ENCODE results near the gene EPHA6.

EPHA6 gene

DNA sequence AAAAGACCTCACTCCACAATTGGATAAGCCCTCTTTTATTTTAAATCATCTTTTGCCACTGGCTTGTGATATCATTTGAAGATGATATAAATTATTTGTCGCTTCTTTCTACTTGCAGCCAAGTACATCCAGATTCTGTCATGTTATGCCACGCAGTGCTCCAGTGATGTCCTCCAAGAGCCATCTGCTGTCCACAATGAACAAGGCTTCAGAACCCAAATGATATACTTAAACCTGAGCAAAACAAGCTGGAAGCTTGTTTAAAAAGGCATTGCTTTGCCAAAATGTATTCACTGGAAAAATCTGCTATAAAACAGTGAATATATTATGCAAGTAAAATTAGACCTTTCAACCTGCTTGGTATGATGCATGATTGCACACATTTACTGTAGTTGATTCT lies 891.4 kb downstream of the EPHA6 start:
- H3K56ac ChIP-seq (ENCODE audit: low read length): no peak overlapping the region
- no peak overlapping the region for H3K9ac ChIP-seq (ENCODE audit: low read length)
- no peak overlapping the region for H2BK5ac ChIP-seq (ENCODE audit: low read length)
- H3K79me2 ChIP-seq (ENCODE audit: control insufficient read depth, insufficient read depth, low read length): no peaks in the 10 kb centered on the region
- WGBS (ENCODE audit: extremely low coverage, insufficient coverage, low lambda C conversion rate): no CpG with 5 or more reads among the region's 2 CpGs
- no peaks in the 10 kb centered on the region for H3K4me1 ChIP-seq (ENCODE audit: control insufficient read depth, low read depth, low read length)
- H2AK5ac ChIP-seq (ENCODE audit: low read length): no peak overlapping the region
- H3K27me3 ChIP-seq (ENCODE audit: insufficient read depth, low read length, poor library complexity): no peaks in the 10 kb centered on the region
- H3K4me2 ChIP-seq (ENCODE audit: low read length): no peak overlapping the region
- H4K5ac ChIP-seq (ENCODE audit: low read length): no peak overlapping the region
- H3K18ac ChIP-seq (ENCODE audit: low read length): no peak overlapping the region
- H3K4ac ChIP-seq (ENCODE audit: low read depth, low read length): no peak overlapping the region
- no peak overlapping the region for H3K23ac ChIP-seq (ENCODE audit: low read length)
- H4K8ac ChIP-seq (ENCODE audit: low read depth, low read length): no peak overlapping the region
- no peak overlapping the region for H3K27ac ChIP-seq (ENCODE audit: low read depth, low read length)
- no peak overlapping the region for H2BK120ac ChIP-seq (ENCODE audit: low read depth, low read length)
- no peak overlapping the region for H3K4me3 ChIP-seq (ENCODE audit: low read length)
- no peak for DNase-seq
- H2BK15ac ChIP-seq (replicated peaks; ENCODE audit: low read depth): no peak overlapping the region
- no peaks in the 10 kb centered on the region for H3K79me1 ChIP-seq (ENCODE audit: low read length)
- no peaks in the 10 kb centered on the region for H3K36me3 ChIP-seq (ENCODE audit: control insufficient read depth, insufficient read depth, low read length)

DNA sequence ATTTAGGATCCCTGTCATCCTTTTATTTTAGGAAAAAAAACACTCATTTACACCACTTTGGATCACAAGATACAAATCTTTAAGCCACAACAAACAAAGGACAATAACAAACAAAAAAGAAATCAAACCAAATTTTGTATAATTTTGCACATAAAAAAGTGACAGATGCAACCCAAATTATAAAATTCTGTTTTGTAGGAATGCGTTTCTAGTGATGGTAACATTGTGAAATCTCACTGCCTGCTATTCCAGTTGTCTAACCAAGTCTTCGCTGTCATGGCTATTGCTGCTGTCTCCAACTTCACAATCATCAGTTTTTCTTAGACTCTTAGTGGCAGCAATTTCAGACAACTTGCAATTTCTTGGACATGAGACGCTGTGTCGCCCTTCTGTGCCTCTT lies 891.8 kb downstream of the EPHA6 start:
- Histone ChIP-seq H3K9ac (ENCODE audit: low read length) (no peak overlapping the region), H2BK15ac (replicated peaks; ENCODE audit: low read depth) (no peak overlapping the region), H3K27me3 (ENCODE audit: insufficient read depth, low read length, poor library complexity) (no peaks in the 10 kb centered on the region), H2BK120ac (ENCODE audit: low read depth, low read length) (no peak overlapping the region), H3K56ac (ENCODE audit: low read length) (no peak overlapping the region), H3K27ac (ENCODE audit: low read depth, low read length) (no peak overlapping the region), H4K5ac (ENCODE audit: low read length) (no peak overlapping the region), H4K8ac (ENCODE audit: low read depth, low read length) (no peak overlapping the region), H2BK5ac (ENCODE audit: low read length) (no peak overlapping the region), H3K79me2 (ENCODE audit: control insufficient read depth, insufficient read depth, low read length) (no peaks in the 10 kb centered on the region), H3K4me1 (ENCODE audit: control insufficient read depth, low read depth, low read length) (no peaks in the 10 kb centered on the region), H3K4me3 (ENCODE audit: low read length) (no peak overlapping the region), H3K79me1 (ENCODE audit: low read length) (no peaks in the 10 kb centered on the region), H3K18ac (ENCODE audit: low read length) (no peak overlapping the region), H3K4me2 (ENCODE audit: low read length) (no peak overlapping the region), H3K23ac (ENCODE audit: low read length) (no peak overlapping the region), H2AK5ac (ENCODE audit: low read length) (no peak overlapping the region), H3K36me3 (ENCODE audit: control insufficient read depth, insufficient read depth, low read length) (no peaks in the 10 kb centered on the region), H3K4ac (ENCODE audit: low read depth, low read length) (no peak overlapping the region)
- no CpG with 5 or more reads among the region's 4 CpGs for WGBS (ENCODE audit: extremely low coverage, insufficient coverage, low lambda C conversion rate)
- DNase-seq: no peak

DNA sequence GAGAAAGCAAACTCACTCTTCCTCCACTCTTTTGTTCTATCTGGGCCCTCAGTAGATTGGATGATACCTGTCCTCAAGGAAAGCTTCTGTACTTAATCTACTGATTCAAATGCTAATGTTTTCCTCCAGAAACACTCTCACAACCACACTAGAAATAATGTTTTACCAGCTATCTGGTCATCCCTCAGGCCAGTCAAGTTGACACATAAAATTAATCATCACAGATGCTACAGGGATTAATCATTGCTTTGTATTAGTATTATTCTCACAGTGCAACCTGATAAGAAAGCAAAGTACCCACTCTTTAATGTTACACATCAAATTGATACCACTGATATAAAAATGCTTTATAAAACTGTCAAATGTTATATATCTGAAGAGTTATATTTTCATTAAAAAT lies 897.3 kb downstream of the EPHA6 start:
- Histone ChIP-seq H3K79me1 (ENCODE audit: low read length) (no peaks in the 10 kb centered on the region), H4K5ac (ENCODE audit: low read length) (no peak overlapping the region), H2AK5ac (ENCODE audit: low read length) (no peak overlapping the region), H3K18ac (ENCODE audit: low read length) (no peak overlapping the region), H2BK5ac (ENCODE audit: low read length) (no peak overlapping the region), H3K4me3 (ENCODE audit: low read length) (no peak overlapping the region), H3K27me3 (ENCODE audit: insufficient read depth, low read length, poor library complexity) (no peaks in the 10 kb centered on the region), H3K23ac (ENCODE audit: low read length) (no peak overlapping the region), H3K4me2 (ENCODE audit: low read length) (no peak overlapping the region), H2BK15ac (replicated peaks; ENCODE audit: low read depth) (no peak overlapping the region), H3K4me1 (ENCODE audit: control insufficient read depth, low read depth, low read length) (no peaks in the 10 kb centered on the region), H3K36me3 (ENCODE audit: control insufficient read depth, insufficient read depth, low read length) (no peaks in the 10 kb centered on the region), H3K27ac (ENCODE audit: low read depth, low read length) (no peak overlapping the region), H4K8ac (ENCODE audit: low read depth, low read length) (no peak overlapping the region), H3K4ac (ENCODE audit: low read depth, low read length) (no peak overlapping the region), H3K79me2 (ENCODE audit: control insufficient read depth, insufficient read depth, low read length) (no peaks in the 10 kb centered on the region), H3K56ac (ENCODE audit: low read length) (no peak overlapping the region), H2BK120ac (ENCODE audit: low read depth, low read length) (no peak overlapping the region), H3K9ac (ENCODE audit: low read length) (no peak overlapping the region)
- DNase-seq: no peak

DNA sequence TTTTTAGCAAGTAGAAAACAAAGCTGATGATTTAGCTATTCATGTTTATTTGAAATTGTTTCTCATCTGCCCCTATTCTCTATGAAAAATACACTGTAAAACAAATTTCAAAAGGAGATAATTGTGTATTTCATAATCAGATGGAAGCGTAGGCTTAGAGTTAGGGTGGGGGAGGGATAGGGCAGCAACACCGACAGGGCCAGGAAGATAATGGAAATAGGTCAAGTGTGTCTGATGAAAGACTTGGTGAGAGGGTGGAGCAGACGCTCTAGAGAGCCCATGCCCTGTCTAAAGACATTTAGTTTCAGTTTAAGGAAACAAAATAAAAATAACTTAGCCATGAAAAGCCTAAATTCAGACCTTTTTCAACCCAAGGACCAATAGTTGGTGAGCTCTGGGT lies 898.5 kb downstream of the EPHA6 start:
- no peak overlapping the region for H3K27ac ChIP-seq (ENCODE audit: low read depth, low read length)
- H3K9ac ChIP-seq (ENCODE audit: low read length): no peak overlapping the region
- H3K4me3 ChIP-seq (ENCODE audit: low read length): no peak overlapping the region
- H2BK5ac ChIP-seq (ENCODE audit: low read length): no peak overlapping the region
- H4K5ac ChIP-seq (ENCODE audit: low read length): no peak overlapping the region
- H3K36me3 ChIP-seq (ENCODE audit: control insufficient read depth, insufficient read depth, low read length): no peaks in the 10 kb centered on the region
- H3K79me2 ChIP-seq (ENCODE audit: control insufficient read depth, insufficient read depth, low read length): no peaks in the 10 kb centered on the region
- no peak overlapping the region for H2AK5ac ChIP-seq (ENCODE audit: low read length)
- H3K23ac ChIP-seq (ENCODE audit: low read length): no peak overlapping the region
- no peak for DNase-seq
- H3K79me1 ChIP-seq (ENCODE audit: low read length): no peaks in the 10 kb centered on the region
- no peak overlapping the region for H2BK120ac ChIP-seq (ENCODE audit: low read depth, low read length)
- no peak overlapping the region for H3K18ac ChIP-seq (ENCODE audit: low read length)
- H3K4ac ChIP-seq (ENCODE audit: low read depth, low read length): no peak overlapping the region
- no peak overlapping the region for H3K4me2 ChIP-seq (ENCODE audit: low read length)
- no peaks in the 10 kb centered on the region for H3K27me3 ChIP-seq (ENCODE audit: insufficient read depth, low read length, poor library complexity)
- H3K4me1 ChIP-seq (ENCODE audit: control insufficient read depth, low read depth, low read length): no peaks in the 10 kb centered on the region
- H2BK15ac ChIP-seq (replicated peaks; ENCODE audit: low read depth): no peak overlapping the region
- H4K8ac ChIP-seq (ENCODE audit: low read depth, low read length): no peak overlapping the region
- no CpG with 5 or more reads among the region's 3 CpGs for WGBS (ENCODE audit: extremely low coverage, insufficient coverage, low lambda C conversion rate)
- H3K56ac ChIP-seq (ENCODE audit: low read length): no peak overlapping the region

DNA sequence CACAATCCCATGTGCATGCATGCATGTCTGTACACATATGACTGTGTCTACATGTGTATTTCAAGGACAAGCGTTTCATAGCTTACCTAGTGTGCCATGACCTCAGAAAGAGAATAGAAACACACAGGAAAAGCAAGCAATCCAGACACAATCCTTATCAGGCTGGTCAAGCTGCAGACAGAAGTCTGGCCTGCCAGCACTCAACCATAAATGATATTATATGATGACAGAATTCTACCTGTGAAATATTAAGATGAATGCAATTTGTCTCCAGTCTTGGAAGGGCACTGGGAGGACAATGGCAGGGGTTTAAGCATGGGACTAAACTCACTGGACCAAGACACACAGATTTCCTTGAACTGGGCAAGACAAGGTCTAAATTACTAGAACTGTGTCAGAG lies 899.2 kb downstream of the EPHA6 start:
- no peak overlapping the region for H3K4ac ChIP-seq (ENCODE audit: low read depth, low read length)
- no peak overlapping the region for H3K18ac ChIP-seq (ENCODE audit: low read length)
- H2BK15ac ChIP-seq (replicated peaks; ENCODE audit: low read depth): no peak overlapping the region
- WGBS (ENCODE audit: extremely low coverage, insufficient coverage, low lambda C conversion rate): no CpG with 5 or more reads among the region's 1 CpG
- H3K4me3 ChIP-seq (ENCODE audit: low read length): no peak overlapping the region
- no peaks in the 10 kb centered on the region for H3K4me1 ChIP-seq (ENCODE audit: control insufficient read depth, low read depth, low read length)
- H3K9ac ChIP-seq (ENCODE audit: low read length): no peak overlapping the region
- H3K79me1 ChIP-seq (ENCODE audit: low read length): no peaks in the 10 kb centered on the region
- no peak overlapping the region for H3K27ac ChIP-seq (ENCODE audit: low read depth, low read length)
- H4K5ac ChIP-seq (ENCODE audit: low read length): no peak overlapping the region
- no peak overlapping the region for H3K23ac ChIP-seq (ENCODE audit: low read length)
- DNase-seq: no peak
- no peaks in the 10 kb centered on the region for H3K36me3 ChIP-seq (ENCODE audit: control insufficient read depth, insufficient read depth, low read length)
- no peaks in the 10 kb centered on the region for H3K27me3 ChIP-seq (ENCODE audit: insufficient read depth, low read length, poor library complexity)
- no peak overlapping the region for H2BK120ac ChIP-seq (ENCODE audit: low read depth, low read length)
- no peaks in the 10 kb centered on the region for H3K79me2 ChIP-seq (ENCODE audit: control insufficient read depth, insufficient read depth, low read length)
- no peak overlapping the region for H2BK5ac ChIP-seq (ENCODE audit: low read length)
- no peak overlapping the region for H2AK5ac ChIP-seq (ENCODE audit: low read length)
- H3K4me2 ChIP-seq (ENCODE audit: low read length): no peak overlapping the region
- no peak overlapping the region for H4K8ac ChIP-seq (ENCODE audit: low read depth, low read length)
- H3K56ac ChIP-seq (ENCODE audit: low read length): no peak overlapping the region

DNA sequence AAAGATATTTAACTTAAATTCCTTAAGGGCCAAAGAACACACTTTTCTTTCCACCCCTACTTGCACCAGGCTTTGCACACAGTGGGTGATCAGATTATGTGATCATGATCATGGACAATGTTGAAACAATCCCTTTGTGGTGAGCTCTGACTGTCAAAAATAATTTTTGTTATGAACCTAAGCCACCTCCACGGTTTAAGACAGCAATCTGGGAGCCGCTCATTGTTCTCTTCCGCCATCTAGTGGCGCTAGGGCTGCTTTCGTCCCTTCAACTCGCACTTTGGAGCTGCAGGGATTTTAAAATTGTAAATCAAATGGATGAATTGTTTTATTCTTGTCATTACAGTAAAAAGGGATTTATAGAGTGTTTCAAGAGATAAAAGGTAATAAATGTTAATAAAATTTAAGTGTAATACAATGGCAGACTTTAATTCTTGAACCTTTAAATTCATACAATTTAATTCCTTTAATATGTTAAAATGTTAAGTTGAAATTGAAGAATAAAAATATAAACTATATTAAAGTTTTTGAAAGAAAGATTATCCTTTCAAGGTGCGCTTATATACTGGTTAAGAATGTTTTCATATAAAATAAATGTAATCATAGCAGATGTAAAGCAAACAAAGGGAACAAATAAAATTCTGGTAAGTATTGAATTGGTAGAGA lies 904.9 kb downstream of the EPHA6 start:
- Histone ChIP-seq H2AK5ac (ENCODE audit: low read length) (no peak overlapping the region), H3K4ac (ENCODE audit: low read depth, low read length) (no peak overlapping the region), H3K36me3 (ENCODE audit: control insufficient read depth, insufficient read depth, low read length) (no peaks in the 10 kb centered on the region), H2BK5ac (ENCODE audit: low read length) (no peak overlapping the region), H3K4me2 (ENCODE audit: low read length) (no peak overlapping the region), H3K4me3 (ENCODE audit: low read length) (no peak overlapping the region), H3K23ac (ENCODE audit: low read length) (no peak overlapping the region), H4K8ac (ENCODE audit: low read depth, low read length) (no peak overlapping the region), H3K4me1 (ENCODE audit: control insufficient read depth, low read depth, low read length) (no peaks in the 10 kb centered on the region), H4K5ac (ENCODE audit: low read length) (no peak overlapping the region), H3K79me2 (ENCODE audit: control insufficient read depth, insufficient read depth, low read length) (no peaks in the 10 kb centered on the region), H3K79me1 (ENCODE audit: low read length) (no peaks in the 10 kb centered on the region), H3K27ac (ENCODE audit: low read depth, low read length) (no peak overlapping the region), H3K18ac (ENCODE audit: low read length) (no peak overlapping the region), H3K56ac (ENCODE audit: low read length) (no peak overlapping the region), H3K27me3 (ENCODE audit: insufficient read depth, low read length, poor library complexity) (no peaks in the 10 kb centered on the region), H2BK120ac (ENCODE audit: low read depth, low read length) (no peak overlapping the region), H2BK15ac (replicated peaks; ENCODE audit: low read depth) (no peak overlapping the region), H3K9ac (ENCODE audit: low read length) (no peak overlapping the region)
- DNase-seq: peak; percentile 75
- no CpG with 5 or more reads among the region's 7 CpGs for WGBS (ENCODE audit: extremely low coverage, insufficient coverage, low lambda C conversion rate)
